Upper lobe of left lung (tissue), 6 donors: ENCODE measurements around the gene SNAP47. TPM values are rescaled to one million over a fixed set of nuclear protein-coding genes. Genes with fewer than 3 reads are reported as not detected.
A peak's percentile ranks its signal among the peaks of the same experiment; 100 is the strongest.
"Not testable (repeated sequence)": the region's sequence is repeated elsewhere in the genome, so short reads cannot be mapped to it uniquely, and the experiment has no call there.

ENCODE experiments used
- ATAC-seq, 2 donors: fragments of 200-7000 bp; cut with Tn5 transposase; one replicate each; pipeline ENCODE4 v1.9.1; 2022; ENCODE audit warnings: mild to moderate bottlenecking in 2 of 2, moderate library complexity in 2 of 2; ENCODE audit not compliant: low FRiP score in 2 of 2
- DNase-seq, 2 donors: peaks; one replicate each; pipeline ENCODE4 v3.0.0-alpha.2; 2019 to 2020
- H3K27ac ChIP-seq, 4 donors: fragments of 200-600 bp; sonication (generic); one replicate each; pipeline ENCODE4 v1.5.1; 2016 to 2019
- H3K27me3 ChIP-seq, 4 donors: fragments of 200-600 bp; sonication (generic); one replicate each; pipeline ENCODE4 v1.5.1; 2017 to 2019
- H3K36me3 ChIP-seq, 4 donors: fragments of 200-600 bp; sonication (generic); one replicate each; pipeline ENCODE4 v1.5.1; 2016 to 2019
- H3K4me1 ChIP-seq, 4 donors: fragments of 200-600 bp; sonication (generic); one replicate each; pipeline ENCODE4 v1.5.1; 2018 to 2019
- H3K4me3 ChIP-seq, 4 donors: fragments of 200-600 bp; sonication (generic); one replicate each; pipeline ENCODE4 v1.5.1; 2017 to 2019; ENCODE audit warnings: mild to moderate bottlenecking in 2 of 4, moderate library complexity in 1 of 4
- H3K9me3 ChIP-seq, 4 donors: fragments of 200-600 bp; sonication (generic); one replicate each; pipeline ENCODE4 v1.5.1; 2018 to 2019
- EP300 ChIP-seq, 4 donors: sonication (generic); formaldehyde crosslinking; IDR thresholded peaks; one replicate each; pipeline ENCODE4 v1.5.1; 2017; ENCODE audit warnings: antibody characterized with exemption in 4 of 4, control low read depth in 2 of 4
- POLR2A ChIP-seq, 4 donors: fragments of 450-650 bp; IDR thresholded peaks; one replicate each; pipeline ENCODE4 v1.5.1; 2016 to 2017; ENCODE audit warnings: antibody characterized with exemption in 4 of 4, mild to moderate bottlenecking in 2 of 4
- POLR2AphosphoS5 ChIP-seq, 2 donors: sonication (generic); formaldehyde crosslinking; IDR thresholded peaks; one replicate each; pipeline ENCODE4 v1.5.1; 2017; ENCODE audit warnings: antibody characterized with exemption in 2 of 2
- WGBS, 2 donors: methylation state at CpG; one replicate each; pipeline ENCODE4 v1.1.5; 2017 to 2018; 5-methylcytosine and 5-hydroxymethylcytosine counted together
- total RNA-seq, 6 donors: library from RNA; depleted of rRNA in 4 of 6; stranded (reverse); fragments of >200 nt in 4 of 6; gene quantifications; one replicate each; pipeline versions ENCODE4 v1.1.0 to v1.2.1, GENCODE V29; 2016 to 2021
- TF ChIP-seq, protein P1 (sequence below), 6 experiments: fragments of 450-650 bp in 4 of 6; fragments of 200-600 bp in 2 of 6; sonication (generic) in 2 of 6; IDR thresholded peaks; one replicate each; pipeline ENCODE4 v1.5.1; 2016 to 2019; ENCODE audit warnings: antibody characterized with exemption in 6 of 6
- donor health status: DM: no; HTN: no; CAD: no; lungs with moderate emphysema.
- donor health status: DM: no; HTN: yes; CAD: no; lungs with severe emphysema.

SNAP47 gene
- total RNA-seq, 6 donors from 2014 or later, result 26.7 to 62.9 (median 35.1) TPM

DNA sequence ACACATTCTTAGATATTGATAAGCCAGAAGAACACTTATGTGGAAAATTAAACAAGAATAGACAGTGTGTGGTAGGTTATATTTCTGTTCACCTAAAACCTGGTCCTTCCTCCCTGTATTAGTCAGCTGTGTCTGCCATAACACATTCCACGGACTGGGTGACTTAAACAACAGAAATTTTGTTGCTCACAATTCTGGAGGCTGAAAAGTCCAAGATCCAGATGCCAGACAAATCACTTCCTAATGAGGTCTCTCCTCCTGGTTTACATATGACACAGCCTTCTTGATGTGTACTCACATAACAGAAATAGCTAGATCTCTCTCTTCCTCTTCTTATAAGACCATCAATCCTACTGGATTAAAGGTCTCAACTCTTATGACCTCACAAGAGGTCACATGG is 25.8 kb upstream of the SNAP47 start:
- ATAC-seq, result no peak
- no peaks in the 10 kb centered on the region for H3K27me3 ChIP-seq
- no peak for DNase-seq
- no peak overlapping the region for H3K27ac ChIP-seq
- no peak overlapping the region for H3K4me3 ChIP-seq
- no peaks in the 10 kb centered on the region for H3K4me1 ChIP-seq
- peaks cover 0 to 26% (median 18%) of the 10 kb centered on the region in 4 donors for H3K9me3 ChIP-seq
- WGBS, 2 donors, result 67 to 77% methylated on average over 1 of the region's 1 CpG
- no peak for TF ChIP-seq POLR2A (IDR thresholded peaks at IDR 0.05)
- no peak for TF ChIP-seq POLR2AphosphoS5 (IDR thresholded peaks at IDR 0.05)
- TF ChIP-seq, protein P1, sequence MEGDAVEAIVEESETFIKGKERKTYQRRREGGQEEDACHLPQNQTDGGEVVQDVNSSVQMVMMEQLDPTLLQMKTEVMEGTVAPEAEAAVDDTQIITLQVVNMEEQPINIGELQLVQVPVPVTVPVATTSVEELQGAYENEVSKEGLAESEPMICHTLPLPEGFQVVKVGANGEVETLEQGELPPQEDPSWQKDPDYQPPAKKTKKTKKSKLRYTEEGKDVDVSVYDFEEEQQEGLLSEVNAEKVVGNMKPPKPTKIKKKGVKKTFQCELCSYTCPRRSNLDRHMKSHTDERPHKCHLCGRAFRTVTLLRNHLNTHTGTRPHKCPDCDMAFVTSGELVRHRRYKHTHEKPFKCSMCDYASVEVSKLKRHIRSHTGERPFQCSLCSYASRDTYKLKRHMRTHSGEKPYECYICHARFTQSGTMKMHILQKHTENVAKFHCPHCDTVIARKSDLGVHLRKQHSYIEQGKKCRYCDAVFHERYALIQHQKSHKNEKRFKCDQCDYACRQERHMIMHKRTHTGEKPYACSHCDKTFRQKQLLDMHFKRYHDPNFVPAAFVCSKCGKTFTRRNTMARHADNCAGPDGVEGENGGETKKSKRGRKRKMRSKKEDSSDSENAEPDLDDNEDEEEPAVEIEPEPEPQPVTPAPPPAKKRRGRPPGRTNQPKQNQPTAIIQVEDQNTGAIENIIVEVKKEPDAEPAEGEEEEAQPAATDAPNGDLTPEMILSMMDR (IDR thresholded peaks at IDR 0.05), result no peak
- no peak for TF ChIP-seq EP300 (IDR thresholded peaks at IDR 0.05)
- no peaks in the 10 kb centered on the region for H3K36me3 ChIP-seq

GRCh38 chr1:227710474-227710873 is 24.8 kb upstream of the SNAP47 start:
- peak in 1 of 2 donors; percentile 32 for DNase-seq
- H3K9me3 ChIP-seq, result peaks cover 0 to 28% (median 23%) of the 10 kb centered on the region in 4 donors
- H3K27me3 ChIP-seq, H3K27ac ChIP-seq, ATAC-seq, H3K36me3 ChIP-seq, H3K4me3 ChIP-seq, H3K4me1 ChIP-seq: not testable (repeated sequence)
- WGBS, 2 donors, result 94 to 95% methylated on average over 8 to 11 of the region's 24 CpGs

GRCh38 chr1:227712648-227713047 is 22.6 kb upstream of the SNAP47 start:
- no peak for TF ChIP-seq POLR2A (IDR thresholded peaks at IDR 0.05)
- no peak for TF ChIP-seq POLR2AphosphoS5 (IDR thresholded peaks at IDR 0.05)
- no peak for TF ChIP-seq EP300 (IDR thresholded peaks at IDR 0.05)
- TF ChIP-seq, protein P1 (IDR thresholded peaks at IDR 0.05), result no peak
- Histone ChIP-seq H3K36me3 (no peaks in the 10 kb centered on the region), H3K4me1 (no peaks in the 10 kb centered on the region), H3K27me3 (no peaks in the 10 kb centered on the region), H3K4me3 (no peak overlapping the region), H3K27ac (no peak overlapping the region), H3K9me3 (peaks cover 0 to 32% (median 24%) of the 10 kb centered on the region in 4 donors)
- ATAC-seq (no peak), DNase-seq (no peak)

- ATAC-seq, result no peak
- Histone ChIP-seq H3K27ac (no peak overlapping the region), H3K36me3 (no peaks in the 10 kb centered on the region), H3K9me3 (peaks cover 9 to 58% (median 46%) of the 10 kb centered on the region in 4 donors), H3K4me3 (no peak overlapping the region), H3K27me3 (no peaks in the 10 kb centered on the region), H3K4me1 (no peaks in the 10 kb centered on the region)
- WGBS, 2 donors, result 84% methylated on average over 2 of the region's 2 CpGs
- TF ChIP-seq, protein P1 (IDR thresholded peaks at IDR 0.05), result no peak
- TF ChIP-seq POLR2AphosphoS5 (IDR thresholded peaks at IDR 0.05), result no peak
- no peak for TF ChIP-seq EP300 (IDR thresholded peaks at IDR 0.05)
- no peak for TF ChIP-seq POLR2A (IDR thresholded peaks at IDR 0.05)
- DNase-seq, result no peak
These were observed 16.3 kb upstream of the SNAP47 start for GRCh38 chr1:227718932-227719331.

DNA sequence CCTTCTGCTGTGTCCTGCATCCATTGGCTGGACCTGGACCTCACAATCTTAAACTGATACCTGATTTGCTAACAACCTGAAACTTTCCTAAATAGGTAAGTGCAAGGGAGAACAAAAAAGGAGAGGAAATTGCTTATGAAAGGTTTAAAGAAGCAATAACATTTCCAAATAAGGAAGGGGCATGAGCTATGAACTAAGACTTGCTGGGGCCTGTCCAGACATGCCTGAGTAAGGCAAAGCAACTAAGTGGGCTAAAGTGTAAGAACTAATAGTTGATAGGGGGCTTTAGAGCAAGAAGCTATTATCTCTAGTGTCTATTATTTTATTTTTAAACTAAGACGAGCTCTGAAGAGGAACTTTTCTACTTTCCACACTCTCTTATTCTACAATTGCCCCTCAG is 11.8 kb upstream of the SNAP47 start:
- no peak for TF ChIP-seq EP300 (IDR thresholded peaks at IDR 0.05)
- TF ChIP-seq POLR2AphosphoS5 (IDR thresholded peaks at IDR 0.05), result no peak
- no peak for TF ChIP-seq POLR2A (IDR thresholded peaks at IDR 0.05)
- TF ChIP-seq, protein P1 (IDR thresholded peaks at IDR 0.05), result no peak
- peaks cover 5 to 9% (median 7%) of the 10 kb centered on the region in 4 donors for H3K4me1 ChIP-seq
- H3K27ac ChIP-seq, result no peak overlapping the region
- no peak overlapping the region for H3K4me3 ChIP-seq
- H3K9me3 ChIP-seq, result peaks cover 9 to 35% (median 31%) of the 10 kb centered on the region in 4 donors
- DNase-seq, result no peak
- WGBS, 2 donors, result 86 to 91% methylated on average over 1 of the region's 1 CpG
- peaks cover 0 to under 1% (median 0%) of the 10 kb centered on the region in 4 donors for H3K27me3 ChIP-seq
- no peaks in the 10 kb centered on the region for H3K36me3 ChIP-seq
- no peak for ATAC-seq
